Measurements from ENCODE around the gene ZMYND8.

Gene ZMYND8

DNA sequence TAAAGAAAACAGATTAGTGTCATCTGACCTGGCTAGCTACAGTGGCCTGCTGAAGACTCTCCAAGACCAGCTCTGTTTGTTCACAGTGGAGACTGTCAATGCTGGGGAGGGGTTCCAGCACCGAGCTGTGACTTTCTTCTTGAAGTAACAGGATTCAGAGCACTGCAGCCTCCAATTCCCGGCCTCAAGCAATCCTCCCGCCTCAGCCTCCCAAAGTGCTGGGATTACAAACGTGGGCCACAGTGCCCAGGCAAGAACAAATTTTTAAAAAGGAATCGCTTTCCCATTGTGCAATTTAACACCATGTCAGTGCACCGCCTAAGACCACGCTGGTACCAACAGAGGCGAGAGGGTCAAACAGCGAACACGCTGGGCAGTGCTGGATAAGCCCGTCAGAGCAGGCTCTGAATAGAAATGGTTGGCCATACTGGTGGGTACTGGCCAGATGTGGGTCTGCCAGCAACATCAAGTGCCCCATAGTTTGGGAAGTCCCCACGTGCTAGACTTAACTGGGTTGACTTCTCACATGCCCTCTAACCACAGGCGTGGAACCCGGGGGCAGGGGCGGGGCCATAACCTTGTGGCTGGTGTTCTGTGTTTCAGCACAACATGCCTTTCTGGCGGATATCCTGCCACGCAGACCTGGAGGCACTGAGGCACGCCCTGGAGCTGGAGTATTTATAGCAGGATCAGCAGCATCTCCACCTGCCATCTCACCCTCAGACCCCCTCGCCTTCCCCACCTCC is 168.9 kb downstream of the ZMYND8 start:
- H4K20me1 ChIP-seq (ENCODE audit: insufficient read depth, low read length) = no peaks in the 10 kb centered on the region

DNA sequence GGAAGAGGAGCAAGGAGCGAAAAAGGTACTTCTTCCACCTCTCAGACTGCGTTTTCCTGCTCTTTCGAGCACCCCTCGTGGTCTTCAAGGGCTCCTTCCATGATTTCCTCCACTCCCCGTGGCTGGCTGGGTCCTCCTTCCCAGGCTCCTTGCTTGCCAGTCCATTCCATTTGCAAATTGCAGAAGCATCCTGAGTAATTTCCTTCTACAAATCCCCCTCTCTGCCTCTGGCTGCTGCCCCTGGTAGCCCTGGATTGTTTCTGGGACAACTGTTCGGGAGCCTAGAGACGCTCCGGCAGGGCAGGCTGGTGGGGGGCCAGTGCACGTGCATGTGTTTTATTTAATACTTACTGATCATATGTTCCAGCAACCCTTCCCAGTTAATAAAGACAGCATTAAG is 173.1 kb downstream of the ZMYND8 start:
- Histone ChIP-seq H3K9me3 (ENCODE audit: insufficient read depth, low read length, severe bottlenecking) (no peaks in the 10 kb centered on the region), H2AFZ (ENCODE audit: low read depth, low read length) (no peak overlapping the region), H3K4me1 (ENCODE audit: insufficient read depth, low read length) (no peaks in the 10 kb centered on the region), H4K20me1 (ENCODE audit: insufficient read depth, low read length) (no peaks in the 10 kb centered on the region), H3K36me3 (ENCODE audit: insufficient read depth, low read length) (no peaks in the 10 kb centered on the region), H3K9ac (ENCODE audit: low read depth, low read length) (no peak overlapping the region), H3K27ac (ENCODE audit: low read length) (no peak overlapping the region), H3K4me2 (ENCODE audit: insufficient read depth, low read length) (no peak overlapping the region), H3K27me3 (ENCODE audit: insufficient read depth, low read length, poor library complexity) (peaks cover 3% of the 10 kb centered on the region), H3K79me2 (ENCODE audit: insufficient read depth, low read length) (no peaks in the 10 kb centered on the region), H3K4me3 (ENCODE audit: low read depth in 1 of 2, low read length in 2 of 2) (no peak overlapping the region)
- TF ChIP-seq, protein P1, sequence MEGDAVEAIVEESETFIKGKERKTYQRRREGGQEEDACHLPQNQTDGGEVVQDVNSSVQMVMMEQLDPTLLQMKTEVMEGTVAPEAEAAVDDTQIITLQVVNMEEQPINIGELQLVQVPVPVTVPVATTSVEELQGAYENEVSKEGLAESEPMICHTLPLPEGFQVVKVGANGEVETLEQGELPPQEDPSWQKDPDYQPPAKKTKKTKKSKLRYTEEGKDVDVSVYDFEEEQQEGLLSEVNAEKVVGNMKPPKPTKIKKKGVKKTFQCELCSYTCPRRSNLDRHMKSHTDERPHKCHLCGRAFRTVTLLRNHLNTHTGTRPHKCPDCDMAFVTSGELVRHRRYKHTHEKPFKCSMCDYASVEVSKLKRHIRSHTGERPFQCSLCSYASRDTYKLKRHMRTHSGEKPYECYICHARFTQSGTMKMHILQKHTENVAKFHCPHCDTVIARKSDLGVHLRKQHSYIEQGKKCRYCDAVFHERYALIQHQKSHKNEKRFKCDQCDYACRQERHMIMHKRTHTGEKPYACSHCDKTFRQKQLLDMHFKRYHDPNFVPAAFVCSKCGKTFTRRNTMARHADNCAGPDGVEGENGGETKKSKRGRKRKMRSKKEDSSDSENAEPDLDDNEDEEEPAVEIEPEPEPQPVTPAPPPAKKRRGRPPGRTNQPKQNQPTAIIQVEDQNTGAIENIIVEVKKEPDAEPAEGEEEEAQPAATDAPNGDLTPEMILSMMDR (IDR thresholded peaks at IDR 0.05; ENCODE audit: borderline replicate concordance, extremely low read depth, low read length, poor library complexity, severe bottlenecking) = no peak
- TF ChIP-seq EZH2 (IDR thresholded peaks at IDR 0.05; ENCODE audit: borderline replicate concordance, low read depth, low read length, severe bottlenecking) = no peak
- no peak for DNase-seq
- ATAC-seq (ENCODE audit: insufficient read depth, low read depth) = no peak

More for the DNA sequence above, 168.9 kb downstream of the ZMYND8 start:
- H3K9ac ChIP-seq (ENCODE audit: low read depth, low read length) = no peak overlapping the region
- H3K9me3 ChIP-seq (ENCODE audit: insufficient read depth, low read length, severe bottlenecking) = no peaks in the 10 kb centered on the region
- H3K79me2 ChIP-seq (ENCODE audit: insufficient read depth, low read length) = no peaks in the 10 kb centered on the region
- no peaks in the 10 kb centered on the region for H3K4me1 ChIP-seq (ENCODE audit: insufficient read depth, low read length)
- no peak overlapping the region for H3K4me3 ChIP-seq (ENCODE audit: low read depth in 1 of 2, low read length in 2 of 2)
- H3K27me3 ChIP-seq (ENCODE audit: insufficient read depth, low read length, poor library complexity) = peaks cover 10% of the 10 kb centered on the region
- H2AFZ ChIP-seq (ENCODE audit: low read depth, low read length) = no peak overlapping the region
- H3K4me2 ChIP-seq (ENCODE audit: insufficient read depth, low read length) = no peak overlapping the region
- TF ChIP-seq, protein P1 (IDR thresholded peaks at IDR 0.05; ENCODE audit: borderline replicate concordance, extremely low read depth, low read length, poor library complexity, severe bottlenecking) = no peak
- TF ChIP-seq EZH2 (IDR thresholded peaks at IDR 0.05; ENCODE audit: borderline replicate concordance, low read depth, low read length, severe bottlenecking) = no peak
- ATAC-seq (ENCODE audit: insufficient read depth, low read depth) (peak; percentile 62; the same call in 2 of the 3 replicates), DNase-seq (peak; percentile 51)
- H3K27ac ChIP-seq (ENCODE audit: low read length) = no peak overlapping the region
- no peaks in the 10 kb centered on the region for H3K36me3 ChIP-seq (ENCODE audit: insufficient read depth, low read length)

DNA sequence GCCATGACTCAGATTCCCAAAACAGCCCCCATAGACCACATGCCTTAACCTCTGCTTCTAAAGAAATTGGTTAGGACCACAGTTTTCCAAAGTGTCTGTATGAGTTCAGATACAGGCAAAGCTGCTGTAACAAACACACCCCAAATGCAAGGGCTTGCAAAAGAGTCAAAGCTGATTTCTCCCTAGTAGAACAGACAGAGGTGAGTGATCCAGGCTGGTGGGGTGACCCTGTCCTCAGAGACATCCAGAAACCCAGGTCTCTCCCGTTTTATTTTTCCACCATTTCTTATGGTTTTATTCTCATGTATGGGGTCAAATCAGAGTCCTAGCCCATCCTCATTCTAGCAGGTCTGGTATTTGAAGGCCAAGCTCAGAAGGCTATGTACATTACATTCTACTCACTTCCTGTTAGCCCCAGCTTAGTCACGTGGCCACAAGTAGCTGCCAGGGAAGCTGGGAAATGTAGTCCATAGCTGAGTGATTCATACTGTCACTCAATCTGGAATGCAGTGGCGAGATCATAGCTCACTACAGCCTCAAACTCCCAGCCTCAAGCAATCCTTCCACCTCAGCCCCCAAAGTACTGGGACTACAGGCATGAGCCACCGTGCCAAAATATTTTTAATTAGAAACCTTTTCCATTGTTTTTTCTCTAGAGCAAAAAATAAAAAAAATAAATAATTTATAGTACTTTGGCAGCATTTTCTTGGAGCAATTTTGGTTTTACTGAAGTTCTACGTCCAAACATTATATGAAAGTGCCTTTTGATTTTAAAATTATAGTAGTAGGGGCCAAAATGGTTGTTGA is 175.2 kb downstream of the ZMYND8 start:
- peak; percentile 87 for ATAC-seq (ENCODE audit: insufficient read depth, low read depth)
- Histone ChIP-seq H4K20me1 (ENCODE audit: insufficient read depth, low read length) (no peaks in the 10 kb centered on the region), H3K4me3 (ENCODE audit: low read depth in 1 of 2, low read length in 2 of 2) (no peak overlapping the region), H3K27ac (ENCODE audit: low read length) (no peak overlapping the region), H3K79me2 (ENCODE audit: insufficient read depth, low read length) (no peaks in the 10 kb centered on the region), H3K9ac (ENCODE audit: low read depth, low read length) (no peak overlapping the region), H3K4me1 (ENCODE audit: insufficient read depth, low read length) (no peaks in the 10 kb centered on the region), H3K9me3 (ENCODE audit: insufficient read depth, low read length, severe bottlenecking) (no peaks in the 10 kb centered on the region), H3K36me3 (ENCODE audit: insufficient read depth, low read length) (no peaks in the 10 kb centered on the region), H3K4me2 (ENCODE audit: insufficient read depth, low read length) (no peak overlapping the region), H3K27me3 (ENCODE audit: insufficient read depth, low read length, poor library complexity) (peaks cover 6% of the 10 kb centered on the region), H2AFZ (ENCODE audit: low read depth, low read length) (peak overlapping the region; percentile 57)
- TF ChIP-seq, protein P1 (IDR thresholded peaks at IDR 0.05; ENCODE audit: borderline replicate concordance, extremely low read depth, low read length, poor library complexity, severe bottlenecking) = no peak
- TF ChIP-seq EZH2 (IDR thresholded peaks at IDR 0.05; ENCODE audit: borderline replicate concordance, low read depth, low read length, severe bottlenecking) = no peak
- peak; percentile 34 for DNase-seq

All from DND-41 (cell line).